Activated CD8-positive, alpha-beta memory T cell treated with anti-CD3 and anti-CD28 coated beads, Interleukin-2, amount 10 ng/mL, durations not matched to agents 7 days and 5 days (primary cell): ENCODE results near the gene HEYL. TPM values are rescaled to one million over a fixed set of nuclear protein-coding genes. Genes with fewer than 3 reads are reported as not detected.
A peak's percentile ranks its signal among the peaks of the same experiment; 100 is the strongest.

Experiments used
- ATAC-seq: fragments of 150-1000 bp; cut with Tn5 transposase; one replicate; pipeline ENCODE4 v1.10.0; 2021; ENCODE audit warnings: moderate library complexity
- CTCF ChIA-PET: fragments of 350-600 bp; sonication (Branson Sonifier 250); formaldehyde crosslinking; loops from one replicate; lab custom pipeline; 2021; ENCODE audit warnings: antibody characterized with exemption; lab: Charles Lee
- DNase-seq: peaks from one replicate; pipeline ENCODE4 v3.0.0-alpha.2; 2020
- H3K27ac Mint-ChIP-seq: one replicate; pipeline ENCODE4 v1.8.0; 2021; ENCODE audit warnings: mild to moderate bottlenecking, mixed read lengths
- H3K27me3 Mint-ChIP-seq: one replicate; pipeline ENCODE4 v1.8.0; 2021; ENCODE audit warnings: mixed read lengths
- H3K36me3 Mint-ChIP-seq: one replicate; pipeline ENCODE4 v1.8.0; 2021; ENCODE audit warnings: mild to moderate bottlenecking, mixed read lengths
- H3K4me1 Mint-ChIP-seq: one replicate; pipeline ENCODE4 v1.8.0; 2021; ENCODE audit warnings: mixed read lengths
- H3K4me3 Mint-ChIP-seq: one replicate; pipeline ENCODE4 v1.8.0; 2021; ENCODE audit warnings: mild to moderate bottlenecking, moderate library complexity, mixed read lengths
- H3K9me3 Mint-ChIP-seq: one replicate; pipeline ENCODE4 v1.8.0; 2022; ENCODE audit warnings: low read depth, mixed read lengths
- total RNA-seq, 2 experiments: library from RNA; stranded (reverse); gene quantifications; one replicate each; pipeline ENCODE4 v1.2.3, GENCODE V29; 2021

The HEYL gene
- total RNA-seq, 2 experiments from 2014 or later, result not detected

- peaks cover 37% of the 10 kb centered on the region for H3K4me1 Mint-ChIP-seq
- CTCF ChIA-PET, result interaction anchor here (1.0 to 1.8 kb wide), 9 partner anchors 8 to 1699 kb away, joined by 3 to 8 read pairs (median 4); partner anchors contain the start of gene NT5C1A
Observed at GRCh38 chr1:39574646-39575045, 64.8 kb downstream of the HEYL start.

More at GRCh38 chr1:39574646-39575045, 64.8 kb downstream of the HEYL start:
- H3K27ac Mint-ChIP-seq, result peak overlapping the region; percentile 89
- peaks cover 45% of the 10 kb centered on the region for H3K36me3 Mint-ChIP-seq
- DNase-seq, result no peak
- peak overlapping the region; percentile 82 for H3K4me3 Mint-ChIP-seq
- H3K27me3 Mint-ChIP-seq, result no peaks in the 10 kb centered on the region
- no peak for ATAC-seq
- H3K9me3 Mint-ChIP-seq, result no peaks in the 10 kb centered on the region

Other genes with a start within 250 kb of the HEYL start
- not detected for gene BMP8A, start 148.0 kb downstream of the HEYL start, total RNA-seq
- gene PABPC4, start 62.9 kb downstream of the HEYL start, total RNA-seq, result 100 to 1,000 TPM; 183 to 211 TPM
- under 1 TPM in 1 of 2 experiments, not detected in 1; 0.80 TPM for gene NT5C1A, start 32.5 kb upstream of the HEYL start, total RNA-seq
- gene HPCAL4, start 51.8 kb upstream of the HEYL start, total RNA-seq, result under 1 TPM; 0.18 to 0.30 TPM
- 10 to 100 TPM; 67.4 to 69.5 TPM for gene PPIE, start 99.2 kb upstream of the HEYL start, total RNA-seq
- 1 to 10 TPM in 1 of 2 experiments, under 1 TPM in 1; 0.82 to 1.0 TPM for gene OXCT2, start 131.7 kb upstream of the HEYL start, total RNA-seq
- gene BMP8B, start 149.2 kb upstream of the HEYL start, total RNA-seq, result under 1 TPM; 0.47 to 0.61 TPM
- gene TRIT1, start 243.9 kb upstream of the HEYL start, total RNA-seq, result 10 to 100 TPM; 16.8 to 21.2 TPM